Neural progenitor cell (in vitro differentiated cells): ENCODE measurements around the gene FGF22. TPM values are rescaled to one million over a fixed set of nuclear protein-coding genes. Genes with fewer than 3 reads are reported as not detected.

Experiments used
- DNase-seq: peaks from one replicate; pipeline ENCODE4 v3.0.0-alpha.2; 2016; ENCODE audit warnings: low spot score
- H2AFZ ChIP-seq: fragments of 200-600 bp; sonication (generic); replicated peaks from 2 replicates; pipeline ENCODE4 v1.6.1; 2016; ENCODE audit warnings: antibody characterized with exemption
- H3F3A ChIP-seq: fragments of 200-600 bp; sonication (generic); 2 replicates; pipeline ENCODE4 v1.6.1; 2016; ENCODE audit warnings: antibody characterized with exemption, low read depth
- H3K27ac ChIP-seq: fragments of 200-600 bp; sonication (generic); 2 replicates; pipeline ENCODE4 v1.5.1; 2016; ENCODE audit warnings: mild to moderate bottlenecking
- H3K27me3 ChIP-seq: fragments of 200-600 bp; sonication (generic); 2 replicates; pipeline ENCODE4 v1.6.1; 2016; ENCODE audit warnings: mild to moderate bottlenecking, moderate library complexity
- H3K36me3 ChIP-seq: fragments of 200-600 bp; sonication (generic); 2 replicates; pipeline ENCODE4 v1.5.1; 2016
- H3K4me1 ChIP-seq: fragments of 200-600 bp; sonication (generic); 2 replicates; pipeline ENCODE4 v1.6.1; 2016; ENCODE audit warnings: mixed run types
- H3K4me2 ChIP-seq: fragments of 200-600 bp; sonication (generic); 2 replicates; pipeline ENCODE4 v1.6.1; 2016
- H3K4me3 ChIP-seq: fragments of 200-600 bp; sonication (generic); 2 replicates; pipeline ENCODE4 v1.5.1; 2016
- H3K79me2 ChIP-seq: fragments of 200-600 bp; sonication (generic); 2 replicates; pipeline ENCODE4 v1.6.1; 2016; ENCODE audit warnings: low read depth
- H3K9ac ChIP-seq: fragments of 200-600 bp; sonication (generic); 2 replicates; pipeline ENCODE4 v1.6.1; 2016
- H3K9me3 ChIP-seq: fragments of 200-600 bp; sonication (generic); 2 replicates; pipeline ENCODE4 v1.5.1; 2016; ENCODE audit warnings: low read depth
- H4K20me1 ChIP-seq: fragments of 200-600 bp; sonication (generic); 2 replicates; pipeline ENCODE4 v1.6.1; 2016; ENCODE audit warnings: low read depth
- H3K27ac Mint-ChIP-seq: 3 replicates; pipeline ENCODE4 v1.8.0; 2021; ENCODE audit warnings: mixed read lengths
- H3K27me3 Mint-ChIP-seq: 2 replicates; pipeline ENCODE4 v1.8.0; 2022; ENCODE audit warnings: low read depth, mild to moderate bottlenecking, inconsistent platforms, moderate library complexity, mixed read lengths; ENCODE audit not compliant: insufficient read depth
- H3K36me3 Mint-ChIP-seq: 3 replicates; pipeline ENCODE4 v1.8.0; 2021; ENCODE audit warnings: mixed read lengths
- H3K4me1 Mint-ChIP-seq: 3 replicates; pipeline ENCODE4 v1.8.0; 2021; ENCODE audit warnings: mixed read lengths
- H3K4me3 Mint-ChIP-seq: 3 replicates; pipeline ENCODE4 v1.8.0; 2021; ENCODE audit warnings: mild to moderate bottlenecking, moderate library complexity, mixed read lengths
- H3K9me3 Mint-ChIP-seq: 3 replicates; pipeline ENCODE4 v1.8.0; 2020; ENCODE audit warnings: mixed read lengths
- EZH2 ChIP-seq: fragments of 200-600 bp; sonication (generic); IDR thresholded peaks from 2 replicates; pipeline ENCODE4 v1.6.1; 2017; ENCODE audit warnings: antibody characterized with exemption, mild to moderate bottlenecking, moderate library complexity
- EZH2phosphoT487 ChIP-seq: fragments of 200-600 bp; sonication (generic); IDR thresholded peaks from 2 replicates; pipeline ENCODE4 v1.6.1; 2017; ENCODE audit warnings: antibody characterized with exemption
- total RNA-seq: library from RNA; depleted of rRNA; stranded (reverse); fragments of >200 nt; gene quantifications from 2 replicates; pipeline ENCODE4 v1.2.3, GENCODE V29; 2015; ENCODE audit warnings: low replicate concordance
- TF ChIP-seq, protein P1 (sequence below): fragments of 200-600 bp; sonication (generic); IDR thresholded peaks from 2 replicates; pipeline ENCODE4 v1.5.1; 2017; ENCODE audit warnings: antibody characterized with exemption, mild to moderate bottlenecking

The FGF22 gene
- total RNA-seq, 1 donor from 2014 or later: not detected

DNA sequence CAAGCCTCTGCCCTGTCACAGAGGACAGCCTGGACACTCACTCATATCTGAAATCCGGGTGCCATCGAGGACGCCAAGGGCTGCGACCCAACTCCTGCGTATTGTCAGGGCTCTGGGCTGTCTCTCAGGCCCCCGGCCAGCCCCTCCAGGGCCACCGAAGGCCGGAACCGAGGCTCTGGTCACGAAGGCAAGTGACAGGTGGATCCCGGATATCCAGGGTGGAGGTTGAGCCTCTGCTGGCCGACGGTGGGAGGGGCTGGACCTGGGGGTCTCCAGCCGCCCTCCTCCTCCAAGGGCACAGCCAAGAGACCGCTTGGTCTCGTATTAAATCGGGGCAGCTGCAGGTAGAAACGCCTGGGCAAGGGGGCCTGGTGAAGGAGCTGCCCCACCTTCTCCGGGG lies 17.9 kb downstream of the FGF22 start:
- Histone ChIP-seq H4K20me1 (peaks cover 98% of the 10 kb centered on the region), H3K79me2 (peaks cover 100% of the 10 kb centered on the region), H3K4me1 (peaks cover 12% of the 10 kb centered on the region), H3K9me3 (no peaks in the 10 kb centered on the region), H3K27ac (no peak overlapping the region), H3K4me2 (no peak overlapping the region), H2AFZ (no peak overlapping the region), H3F3A (no peaks in the 10 kb centered on the region), H3K4me3 (no peak overlapping the region), H3K9ac (no peak overlapping the region), H3K36me3 (no peaks in the 10 kb centered on the region), H3K27me3 (no peaks in the 10 kb centered on the region)
- H3K36me3 Mint-ChIP-seq: no peaks in the 10 kb centered on the region
- H3K27me3 Mint-ChIP-seq: no peaks in the 10 kb centered on the region
- H3K4me3 Mint-ChIP-seq: no peak overlapping the region
- no peak for DNase-seq
- TF ChIP-seq, protein P1, sequence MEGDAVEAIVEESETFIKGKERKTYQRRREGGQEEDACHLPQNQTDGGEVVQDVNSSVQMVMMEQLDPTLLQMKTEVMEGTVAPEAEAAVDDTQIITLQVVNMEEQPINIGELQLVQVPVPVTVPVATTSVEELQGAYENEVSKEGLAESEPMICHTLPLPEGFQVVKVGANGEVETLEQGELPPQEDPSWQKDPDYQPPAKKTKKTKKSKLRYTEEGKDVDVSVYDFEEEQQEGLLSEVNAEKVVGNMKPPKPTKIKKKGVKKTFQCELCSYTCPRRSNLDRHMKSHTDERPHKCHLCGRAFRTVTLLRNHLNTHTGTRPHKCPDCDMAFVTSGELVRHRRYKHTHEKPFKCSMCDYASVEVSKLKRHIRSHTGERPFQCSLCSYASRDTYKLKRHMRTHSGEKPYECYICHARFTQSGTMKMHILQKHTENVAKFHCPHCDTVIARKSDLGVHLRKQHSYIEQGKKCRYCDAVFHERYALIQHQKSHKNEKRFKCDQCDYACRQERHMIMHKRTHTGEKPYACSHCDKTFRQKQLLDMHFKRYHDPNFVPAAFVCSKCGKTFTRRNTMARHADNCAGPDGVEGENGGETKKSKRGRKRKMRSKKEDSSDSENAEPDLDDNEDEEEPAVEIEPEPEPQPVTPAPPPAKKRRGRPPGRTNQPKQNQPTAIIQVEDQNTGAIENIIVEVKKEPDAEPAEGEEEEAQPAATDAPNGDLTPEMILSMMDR: no peak
- TF ChIP-seq EZH2: no peak
- TF ChIP-seq EZH2phosphoT487: no peak
- H3K9me3 Mint-ChIP-seq: no peaks in the 10 kb centered on the region
- peaks cover 16% of the 10 kb centered on the region for H3K4me1 Mint-ChIP-seq
- no peak overlapping the region for H3K27ac Mint-ChIP-seq

DNA sequence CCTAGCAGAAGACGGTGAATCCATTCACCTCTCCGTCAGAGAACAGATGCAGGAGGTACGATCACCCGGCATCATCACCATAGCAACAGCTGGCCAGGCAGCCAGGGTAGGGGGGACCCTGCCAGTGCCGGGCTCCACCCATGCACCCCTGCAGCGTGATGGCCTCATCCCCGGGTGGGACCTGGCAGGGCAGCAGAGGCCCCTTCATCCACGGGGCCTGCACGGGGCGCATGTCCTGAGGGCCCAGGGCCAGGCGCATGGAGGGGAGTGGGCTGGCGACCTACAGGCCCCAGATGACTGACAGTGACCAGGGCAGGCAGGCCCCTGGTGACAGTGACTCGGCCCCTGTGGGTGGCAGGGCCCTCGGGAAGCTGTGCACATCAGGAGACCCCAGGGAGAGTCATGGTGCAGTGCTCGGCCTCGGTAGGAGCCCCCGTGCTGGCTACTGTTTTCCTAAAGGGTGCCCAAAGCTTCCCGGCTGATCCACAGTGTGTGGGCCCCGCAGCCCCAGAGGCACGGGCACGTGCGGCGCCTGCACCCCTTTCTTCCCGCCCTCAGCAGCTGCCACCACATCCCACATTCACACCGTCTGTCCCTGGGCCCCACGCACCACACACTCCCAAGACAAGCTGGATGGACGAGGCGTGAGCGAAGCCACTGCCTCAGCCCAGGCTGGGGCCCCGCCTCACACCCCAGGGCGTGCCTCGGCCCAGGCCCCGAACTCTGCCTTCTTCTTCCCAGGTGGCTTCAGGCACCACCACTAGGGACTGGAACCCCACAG lies 18.6 kb downstream of the FGF22 start:
- no peak overlapping the region for H2AFZ ChIP-seq

DNA sequence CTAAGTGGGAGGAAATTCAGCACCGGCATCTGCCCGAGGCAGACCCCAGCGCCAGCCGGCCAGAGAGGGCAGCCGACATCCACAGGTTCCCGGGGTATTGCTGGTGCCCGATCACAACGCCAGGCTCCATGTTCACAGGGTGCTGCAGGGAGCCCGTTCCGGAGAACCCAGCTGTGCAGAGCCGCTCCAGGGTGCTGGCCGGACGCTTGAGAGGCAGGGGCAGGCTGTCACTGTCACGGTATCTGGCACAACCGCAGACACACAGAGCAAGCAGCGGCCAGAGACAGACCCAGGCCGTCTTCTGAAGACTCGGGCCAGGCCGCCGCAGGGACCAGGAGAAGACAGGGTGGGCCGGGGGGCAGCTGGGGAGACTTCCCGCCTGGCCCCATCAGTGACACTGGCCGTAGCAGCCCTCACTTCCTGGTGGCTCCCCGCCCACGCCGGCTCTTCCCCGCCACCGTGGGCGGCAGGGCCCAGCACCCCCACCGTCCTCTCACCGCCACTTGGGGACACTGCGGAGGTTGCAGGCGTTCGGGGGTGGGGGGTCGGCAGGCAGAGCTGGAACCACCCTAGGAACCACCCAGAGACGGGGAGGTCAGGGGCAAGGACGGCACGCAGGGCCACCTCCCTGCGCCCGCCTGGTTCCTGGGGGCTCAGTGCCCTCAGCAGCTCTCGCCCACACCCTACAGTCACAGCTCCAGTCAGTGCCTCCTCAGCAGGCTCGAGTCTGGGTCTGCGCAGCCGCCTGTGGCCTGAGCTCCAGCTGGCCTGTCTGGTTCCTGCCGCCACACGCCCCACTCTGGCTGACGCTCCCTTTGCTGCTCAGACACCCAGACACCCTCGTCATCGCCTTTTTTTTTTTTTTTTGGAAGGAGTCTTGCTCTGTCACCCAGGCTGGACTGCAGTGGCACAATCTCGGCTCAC lies 19.5 kb downstream of the FGF22 start:
- peaks cover under 1% of the 10 kb centered on the region for H3K9me3 Mint-ChIP-seq
- H3K4me3 ChIP-seq: no peak overlapping the region
- H3K36me3 ChIP-seq: no peaks in the 10 kb centered on the region
- no peaks in the 10 kb centered on the region for H3K27me3 Mint-ChIP-seq
- H3K79me2 ChIP-seq: peaks cover 88% of the 10 kb centered on the region
- H3K27me3 ChIP-seq: no peaks in the 10 kb centered on the region
- H3K4me1 Mint-ChIP-seq: peaks cover 20% of the 10 kb centered on the region
- H3K36me3 Mint-ChIP-seq: no peaks in the 10 kb centered on the region
- H3K27ac Mint-ChIP-seq: peak overlapping the region; percentile 37
- no peaks in the 10 kb centered on the region for H3K9me3 ChIP-seq
- no peak for DNase-seq
- no peak overlapping the region for H3K4me3 Mint-ChIP-seq
- H2AFZ ChIP-seq: no peak overlapping the region
- peaks cover 12% of the 10 kb centered on the region for H3K4me1 ChIP-seq
- H3K9ac ChIP-seq: no peak overlapping the region
- no peak for TF ChIP-seq EZH2
- TF ChIP-seq, protein P1: no peak
- TF ChIP-seq EZH2phosphoT487: no peak
- H4K20me1 ChIP-seq: peaks cover 85% of the 10 kb centered on the region
- peaks cover 6% of the 10 kb centered on the region for H3F3A ChIP-seq
- H3K27ac ChIP-seq: no peak overlapping the region
- no peak overlapping the region for H3K4me2 ChIP-seq

More for the DNA sequence above, 18.6 kb downstream of the FGF22 start:
- Histone ChIP-seq H3K27ac (no peak overlapping the region), H3K36me3 (no peaks in the 10 kb centered on the region), H3K79me2 (peaks cover 97% of the 10 kb centered on the region), H4K20me1 (peaks cover 94% of the 10 kb centered on the region), H3K4me3 (no peak overlapping the region), H3K4me2 (no peak overlapping the region), H3K27me3 (no peaks in the 10 kb centered on the region), H3K9ac (peak overlapping the region; percentile 14), H3K9me3 (no peaks in the 10 kb centered on the region), H3K4me1 (peaks cover 12% of the 10 kb centered on the region), H3F3A (no peaks in the 10 kb centered on the region)
- Mint-ChIP-seq H3K27me3 (no peaks in the 10 kb centered on the region), H3K27ac (no peak overlapping the region), H3K9me3 (no peaks in the 10 kb centered on the region), H3K36me3 (no peaks in the 10 kb centered on the region), H3K4me3 (no peak overlapping the region), H3K4me1 (peaks cover 16% of the 10 kb centered on the region)
- no peak for DNase-seq
- TF ChIP-seq, protein P1: no peak
- no peak for TF ChIP-seq EZH2phosphoT487
- no peak for TF ChIP-seq EZH2
